Amniotic stem cell (primary cell): Measurements from ENCODE around the gene ZYX.
"Not testable (repeated sequence)": the region's sequence is repeated elsewhere in the genome, so short reads cannot be mapped to it uniquely, and the experiment has no call there.

ENCODE experiments used
- DNase-seq: peaks from one replicate; lab custom pipeline; 2025; lab: John Stamatoyannopoulos, UW

The ZYX gene

GRCh38 chr7:143397710-143398530 lies 16.8 kb downstream of the ZYX start:
- DNase-seq, result no peak

GRCh38 chr7:143398616-143399015 lies 17.5 kb downstream of the ZYX start:
- no peak for DNase-seq

GRCh38 chr7:143399151-143399550 lies 18.0 kb downstream of the ZYX start:
- DNase-seq, result no peak

- no peak for DNase-seq
Measured at GRCh38 chr7:143399642-143400041, 18.5 kb downstream of the ZYX start.

GRCh38 chr7:143401265-143401664 lies 20.1 kb downstream of the ZYX start:
- DNase-seq, result no peak

GRCh38 chr7:143402233-143402632 lies 21.1 kb downstream of the ZYX start:
- DNase-seq, result not testable (repeated sequence)

- no peak for DNase-seq
Measured at GRCh38 chr7:143405173-143406001, 24.2 kb downstream of the ZYX start.

- no peak for DNase-seq
Measured at GRCh38 chr7:143406002-143406357, 24.8 kb downstream of the ZYX start.

GRCh38 chr7:143407287-143408251 lies 26.4 kb downstream of the ZYX start:
- no peak for DNase-seq

- DNase-seq, result no peak
Measured at GRCh38 chr7:143408252-143408685, 27.1 kb downstream of the ZYX start.

- no peak for DNase-seq
Measured at GRCh38 chr7:143408686-143409561, 27.8 kb downstream of the ZYX start, which contains the start of gene EPHA1. Gene EPHA1, minus strand, starts transcription at chr7:143408856. Its CDS starts 51 bp downstream, at chr7:143408805.

GRCh38 chr7:143410521-143411004 lies 29.4 kb downstream of the ZYX start:
- DNase-seq, result no peak

GRCh38 chr7:143411976-143412708 lies 31.0 kb downstream of the ZYX start:
- no peak for DNase-seq

GRCh38 chr7:143413123-143413522 lies 32.0 kb downstream of the ZYX start:
- no peak for DNase-seq

GRCh38 chr7:143415209-143415608 lies 34.1 kb downstream of the ZYX start:
- not testable (repeated sequence) for DNase-seq

GRCh38 chr7:143415742-143416397 lies 34.7 kb downstream of the ZYX start:
- no peak for DNase-seq

GRCh38 chr7:143416565-143417149 lies 35.5 kb downstream of the ZYX start:
- DNase-seq, result no peak

- DNase-seq, result no peak
Measured at GRCh38 chr7:143417734-143418383, 36.7 kb downstream of the ZYX start.
